Nephron (organoid): ENCODE measurements around the gene CRYBB1.

Experiments used
- H3K27ac Mint-ChIP-seq, 3 experiments: 2 replicates each; pipeline ENCODE4 v1.8.0; 2020; ENCODE audit warnings: mixed read lengths in 3 of 3, mild to moderate bottlenecking in 2 of 3, moderate library complexity in 1 of 3
- H3K27me3 Mint-ChIP-seq: 2 replicates; pipeline ENCODE4 v1.8.0; 2021; ENCODE audit warnings: low read depth, mild to moderate bottlenecking, moderate library complexity, mixed read lengths
- H3K36me3 Mint-ChIP-seq: 2 replicates; pipeline ENCODE4 v1.8.0; 2020; ENCODE audit warnings: low read depth, mixed read lengths
- H3K4me1 Mint-ChIP-seq: 2 replicates; pipeline ENCODE4 v1.8.0; 2020; ENCODE audit warnings: mixed read lengths
- H3K4me3 Mint-ChIP-seq, 3 experiments: 2 replicates each; pipeline ENCODE4 v1.8.0; 2020; ENCODE audit warnings: mild to moderate bottlenecking in 3 of 3, mixed read lengths in 3 of 3, moderate library complexity in 2 of 3
- H3K9me3 Mint-ChIP-seq: 2 replicates; pipeline ENCODE4 v1.8.0; 2020; ENCODE audit warnings: mixed read lengths
- CTCF ChIP-seq, 3 experiments: fragments of 200-600 bp; sonication (generic); IDR thresholded peaks; one replicate each; pipeline ENCODE4 v1.5.0; 2021; ENCODE audit warnings: antibody characterized with exemption in 3 of 3; ENCODE audit not compliant: unreplicated experiment in 3 of 3

Gene CRYBB1

GRCh38 chr22:26609287-26609686 is 8.5 kb downstream of the CRYBB1 start:
- Mint-ChIP-seq H3K4me3 (no peak overlapping the region), H3K4me1 (peaks cover 4% of the 10 kb centered on the region), H3K36me3 (no peaks in the 10 kb centered on the region), H3K27ac (no peak overlapping the region), H3K9me3 (no peaks in the 10 kb centered on the region), H3K27me3 (peaks cover 27% of the 10 kb centered on the region)
- no peak for TF ChIP-seq CTCF (IDR thresholded peaks at IDR 0.05; ENCODE audit: unreplicated experiment in 3 of 3)

GRCh38 chr22:26608129-26608528 is 9.7 kb downstream of the CRYBB1 start:
- Mint-ChIP-seq H3K36me3 (no peaks in the 10 kb centered on the region), H3K27me3 (peaks cover 16% of the 10 kb centered on the region), H3K9me3 (no peaks in the 10 kb centered on the region), H3K27ac (no peak overlapping the region), H3K4me1 (no peaks in the 10 kb centered on the region), H3K4me3 (no peak overlapping the region)
- TF ChIP-seq CTCF (IDR thresholded peaks at IDR 0.05; ENCODE audit: unreplicated experiment in 3 of 3), result no peak

- H3K4me1 Mint-ChIP-seq, result no peaks in the 10 kb centered on the region
- H3K27ac Mint-ChIP-seq, result no peak overlapping the region
- H3K4me3 Mint-ChIP-seq, result no peak overlapping the region
- no peaks in the 10 kb centered on the region for H3K9me3 Mint-ChIP-seq
- H3K27me3 Mint-ChIP-seq, result peaks cover 4% of the 10 kb centered on the region
- no peak for TF ChIP-seq CTCF (IDR thresholded peaks at IDR 0.05; ENCODE audit: unreplicated experiment in 3 of 3)
- H3K36me3 Mint-ChIP-seq, result no peaks in the 10 kb centered on the region
Measured at GRCh38 chr22:26606611-26607010, 11.2 kb downstream of the CRYBB1 start.

- no peaks in the 10 kb centered on the region for H3K9me3 Mint-ChIP-seq
Measured at GRCh38 chr22:26604368-26604767, 13.5 kb downstream of the CRYBB1 start.

GRCh38 chr22:26602127-26602526 is 15.7 kb downstream of the CRYBB1 start:
- no peak overlapping the region for H3K27ac Mint-ChIP-seq
- H3K9me3 Mint-ChIP-seq, result no peaks in the 10 kb centered on the region
- H3K27me3 Mint-ChIP-seq, result peaks cover 24% of the 10 kb centered on the region
- no peaks in the 10 kb centered on the region for H3K4me1 Mint-ChIP-seq
- H3K4me3 Mint-ChIP-seq, result no peak overlapping the region
- no peaks in the 10 kb centered on the region for H3K36me3 Mint-ChIP-seq
- TF ChIP-seq CTCF (IDR thresholded peaks at IDR 0.05; ENCODE audit: unreplicated experiment in 3 of 3), result no peak

More at GRCh38 chr22:26604368-26604767, 13.5 kb downstream of the CRYBB1 start:
- Mint-ChIP-seq H3K27me3 (peaks cover 13% of the 10 kb centered on the region), H3K36me3 (no peaks in the 10 kb centered on the region), H3K4me1 (no peaks in the 10 kb centered on the region), H3K27ac (no peak overlapping the region), H3K4me3 (no peak overlapping the region)
- no peak for TF ChIP-seq CTCF (IDR thresholded peaks at IDR 0.05; ENCODE audit: unreplicated experiment in 3 of 3)

- Mint-ChIP-seq H3K27ac (no peak overlapping the region), H3K27me3 (peaks cover 26% of the 10 kb centered on the region), H3K4me1 (no peaks in the 10 kb centered on the region), H3K4me3 (no peak overlapping the region), H3K9me3 (no peaks in the 10 kb centered on the region), H3K36me3 (no peaks in the 10 kb centered on the region)
- no peak for TF ChIP-seq CTCF (IDR thresholded peaks at IDR 0.05; ENCODE audit: unreplicated experiment in 3 of 3)
Measured at GRCh38 chr22:26601726-26602125, 16.1 kb downstream of the CRYBB1 start.
